SU-DHL-6 (cell line): Measurements from ENCODE around the gene CMSS1.

Experiments
- H2AFZ ChIP-seq: fragments of 200-600 bp; sonication (generic); 2 replicates; pipeline ENCODE4 v1.6.1; 2014; ENCODE audit warnings: low read depth, mild to moderate bottlenecking, moderate library complexity, mixed read lengths, antibody characterized with exemption, low read length; ENCODE audit not compliant: severe bottlenecking
- H3F3A ChIP-seq: fragments of 200-600 bp; shearing (Covaris generic); 2 replicates; pipeline ENCODE4 v1.6.0; 2016; ENCODE audit warnings: antibody characterized with exemption, mild to moderate bottlenecking; ENCODE audit not compliant: insufficient read depth
- H3K27ac ChIP-seq: fragments of 200-600 bp; sonication (generic); 2 replicates; pipeline ENCODE4 v1.5.1; 2016; ENCODE audit warnings: low read depth, mild to moderate bottlenecking, low read length, moderate library complexity, mixed read lengths
- H3K27me3 ChIP-seq: fragments of 200-600 bp; sonication (generic), shearing (Covaris generic); 2 replicates; pipeline ENCODE4 v1.6.0; 2014; ENCODE audit warnings: mild to moderate bottlenecking, low read length
- H3K36me3 ChIP-seq: fragments of 200-600 bp; sonication (generic); 2 replicates; pipeline ENCODE4 v1.6.1; 2014; ENCODE audit warnings: mild to moderate bottlenecking, low read length, mixed read lengths
- H3K4me2 ChIP-seq: fragments of 300-600, 200-600 bp; shearing (Covaris generic), sonication (generic); 2 replicates; pipeline ENCODE4 v1.6.0; 2014; ENCODE audit warnings: low read length, low read depth, mild to moderate bottlenecking; ENCODE audit not compliant: poor library complexity, severe bottlenecking
- H3K4me3 ChIP-seq: fragments of 200-600 bp; sonication (generic); 2 replicates; pipeline ENCODE4 v1.5.1; 2014; ENCODE audit warnings: antibody characterized with exemption, low read length, mild to moderate bottlenecking, mixed read lengths; ENCODE audit not compliant: insufficient read depth, poor library complexity, severe bottlenecking
- H3K79me2 ChIP-seq: fragments of 200-600 bp; sonication (generic); 2 replicates; pipeline ENCODE4 v1.6.1; 2014; ENCODE audit warnings: mild to moderate bottlenecking, low read length, moderate library complexity; ENCODE audit not compliant: insufficient read depth
- H3K9ac ChIP-seq: fragments of 200-600 bp; sonication (generic); 2 replicates; pipeline ENCODE4 v1.7.0; 2014; ENCODE audit warnings: mild to moderate bottlenecking, low read length
- H3K9me2 ChIP-seq: fragments of 200-600 bp; sonication (generic); replicated peaks from 2 replicates; pipeline ENCODE4 v1.6.1; 2014; ENCODE audit warnings: low read length; ENCODE audit not compliant: insufficient read depth
- H3K9me3 ChIP-seq: fragments of 200-600 bp; sonication (generic); 2 replicates; pipeline ENCODE4 v1.6.1; 2014; ENCODE audit warnings: low read length, mixed read lengths; ENCODE audit not compliant: insufficient read depth
- H4K20me1 ChIP-seq: fragments of 200-600 bp; sonication (generic); 2 replicates; pipeline ENCODE4 v1.6.1; 2014; ENCODE audit warnings: low read depth, mild to moderate bottlenecking, antibody characterized with exemption, low read length, moderate library complexity, mixed read lengths
- EZH2phosphoT487 ChIP-seq: fragments of 200-600 bp; sonication (generic), shearing (Covaris generic); conservative IDR thresholded peaks from 2 replicates; pipeline ENCODE4 v1.6.1; 2018; ENCODE audit warnings: mild to moderate bottlenecking, antibody characterized with exemption, low read length, moderate library complexity, mixed read lengths
- TF ChIP-seq, protein P1 (sequence below): fragments of 200-600 bp; sonication (generic); IDR thresholded peaks from one replicate; pipeline ENCODE4 v1.5.1; 2017; ENCODE audit warnings: antibody characterized with exemption, mild to moderate bottlenecking, low read length, moderate library complexity; ENCODE audit not compliant: insufficient read depth, poor library complexity, severe bottlenecking

Gene CMSS1

GRCh38 chr3:99895703-99896441 is 78.2 kb downstream of the CMSS1 start:
- H3F3A ChIP-seq: no peaks in the 10 kb centered on the region
- H3K9me2 ChIP-seq: no peaks in the 10 kb centered on the region
- no peaks in the 10 kb centered on the region for H3K9me3 ChIP-seq
- no peak overlapping the region for H3K27ac ChIP-seq
- H3K79me2 ChIP-seq: peaks cover 6% of the 10 kb centered on the region; the same call in 1 of the 2 replicates
- no peak overlapping the region for H2AFZ ChIP-seq
- no peak overlapping the region for H3K9ac ChIP-seq
- TF ChIP-seq, protein P1, sequence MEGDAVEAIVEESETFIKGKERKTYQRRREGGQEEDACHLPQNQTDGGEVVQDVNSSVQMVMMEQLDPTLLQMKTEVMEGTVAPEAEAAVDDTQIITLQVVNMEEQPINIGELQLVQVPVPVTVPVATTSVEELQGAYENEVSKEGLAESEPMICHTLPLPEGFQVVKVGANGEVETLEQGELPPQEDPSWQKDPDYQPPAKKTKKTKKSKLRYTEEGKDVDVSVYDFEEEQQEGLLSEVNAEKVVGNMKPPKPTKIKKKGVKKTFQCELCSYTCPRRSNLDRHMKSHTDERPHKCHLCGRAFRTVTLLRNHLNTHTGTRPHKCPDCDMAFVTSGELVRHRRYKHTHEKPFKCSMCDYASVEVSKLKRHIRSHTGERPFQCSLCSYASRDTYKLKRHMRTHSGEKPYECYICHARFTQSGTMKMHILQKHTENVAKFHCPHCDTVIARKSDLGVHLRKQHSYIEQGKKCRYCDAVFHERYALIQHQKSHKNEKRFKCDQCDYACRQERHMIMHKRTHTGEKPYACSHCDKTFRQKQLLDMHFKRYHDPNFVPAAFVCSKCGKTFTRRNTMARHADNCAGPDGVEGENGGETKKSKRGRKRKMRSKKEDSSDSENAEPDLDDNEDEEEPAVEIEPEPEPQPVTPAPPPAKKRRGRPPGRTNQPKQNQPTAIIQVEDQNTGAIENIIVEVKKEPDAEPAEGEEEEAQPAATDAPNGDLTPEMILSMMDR: no peak
- no peak for TF ChIP-seq EZH2phosphoT487
- H3K36me3 ChIP-seq: no peaks in the 10 kb centered on the region
- no peak overlapping the region for H3K4me2 ChIP-seq
- peaks cover 6% of the 10 kb centered on the region; the same call in 1 of the 2 replicates for H4K20me1 ChIP-seq
- no peak overlapping the region for H3K4me3 ChIP-seq
- no peaks in the 10 kb centered on the region for H3K27me3 ChIP-seq

- no peak for TF ChIP-seq EZH2phosphoT487
- TF ChIP-seq, protein P1: no peak
- H2AFZ ChIP-seq: no peak overlapping the region
- no peak overlapping the region for H3K9ac ChIP-seq
- peaks cover 6% of the 10 kb centered on the region; the same call in 1 of the 2 replicates for H4K20me1 ChIP-seq
- no peak overlapping the region for H3K27ac ChIP-seq
- no peaks in the 10 kb centered on the region for H3K9me2 ChIP-seq
- no peaks in the 10 kb centered on the region for H3F3A ChIP-seq
- H3K27me3 ChIP-seq: no peaks in the 10 kb centered on the region
- no peaks in the 10 kb centered on the region for H3K9me3 ChIP-seq
- peaks cover 6% of the 10 kb centered on the region; the same call in 1 of the 2 replicates for H3K79me2 ChIP-seq
- no peak overlapping the region for H3K4me2 ChIP-seq
- H3K36me3 ChIP-seq: no peaks in the 10 kb centered on the region
- no peak overlapping the region for H3K4me3 ChIP-seq
Observed at GRCh38 chr3:99896482-99896881, 78.8 kb downstream of the CMSS1 start.

GRCh38 chr3:99899603-99900002 is 81.9 kb downstream of the CMSS1 start:
- H3K27ac ChIP-seq: no peak overlapping the region
- H3K9ac ChIP-seq: no peak overlapping the region
- H3K79me2 ChIP-seq: peaks cover 6% of the 10 kb centered on the region; the same call in 1 of the 2 replicates
- H3F3A ChIP-seq: no peaks in the 10 kb centered on the region
- no peak overlapping the region for H3K4me2 ChIP-seq
- no peak overlapping the region for H3K4me3 ChIP-seq
- H3K36me3 ChIP-seq: no peaks in the 10 kb centered on the region
- H2AFZ ChIP-seq: no peak overlapping the region
- peaks cover 6% of the 10 kb centered on the region; the same call in 1 of the 2 replicates for H4K20me1 ChIP-seq
- TF ChIP-seq, protein P1: no peak
- TF ChIP-seq EZH2phosphoT487: no peak
- H3K9me3 ChIP-seq: no peaks in the 10 kb centered on the region
- no peaks in the 10 kb centered on the region for H3K9me2 ChIP-seq
- no peaks in the 10 kb centered on the region for H3K27me3 ChIP-seq
